Immature natural killer cell (primary cell): ENCODE results near the gene PAPOLB. TPM values are rescaled to one million over a fixed set of nuclear protein-coding genes. Genes with fewer than 3 reads are reported as not detected.

Experiments
- DNase-seq, 3 donors: peaks; one replicate each; pipeline ENCODE4 v3.0.0; 2022; ENCODE audit warnings: mixed read lengths in 1 of 3
- H3K27ac Mint-ChIP-seq, 6 donors: one replicate each; pipeline ENCODE4 v1.8.0; 2020; ENCODE audit warnings: mixed read lengths in 6 of 6, mild to moderate bottlenecking in 5 of 6, inconsistent platforms in 4 of 6, moderate library complexity in 3 of 6
- H3K27me3 Mint-ChIP-seq, 3 donors: one replicate each; pipeline ENCODE4 v1.8.0; 2020 to 2021; ENCODE audit warnings: low read depth in 3 of 3, mild to moderate bottlenecking in 3 of 3, mixed read lengths in 3 of 3, moderate library complexity in 3 of 3, inconsistent platforms in 1 of 3
- H3K36me3 Mint-ChIP-seq, 3 donors: one replicate each; pipeline ENCODE4 v1.8.0; 2020; ENCODE audit warnings: mixed read lengths in 3 of 3, inconsistent platforms in 2 of 3, mild to moderate bottlenecking in 2 of 3
- H3K4me1 Mint-ChIP-seq, 2 donors: one replicate each; pipeline ENCODE4 v1.8.0; 2020; ENCODE audit warnings: inconsistent platforms in 2 of 2, mild to moderate bottlenecking in 2 of 2, mixed read lengths in 2 of 2, moderate library complexity in 1 of 2
- H3K4me3 Mint-ChIP-seq, 5 donors: one replicate each; pipeline ENCODE4 v1.8.0; 2020; ENCODE audit warnings: mild to moderate bottlenecking in 5 of 5, mixed read lengths in 5 of 5, inconsistent platforms in 3 of 5, moderate library complexity in 3 of 5
- H3K9me3 Mint-ChIP-seq, 6 donors: one replicate each; pipeline ENCODE4 v1.8.0; 2020; ENCODE audit warnings: mild to moderate bottlenecking in 6 of 6, mixed read lengths in 6 of 6, inconsistent platforms in 4 of 6, moderate library complexity in 3 of 6
- polyA plus RNA-seq, 3 donors: library from polyadenylated mRNA; unstranded; fragments of 300-500 nt; fragmentation: Illumina TruSeq; gene quantifications; one replicate each; pipeline ENCODE4 v1.2.3, GENCODE V29; 2021

The PAPOLB gene
- polyA plus RNA-seq, 3 donors from 2014 or later = 0.21 TPM; not detected in 2

GRCh38 chr7:4819560-4820404 is 42.0 kb downstream of the PAPOLB start:
- DNase-seq = no peak
- no peaks in the 10 kb centered on the region for H3K36me3 Mint-ChIP-seq
- no peak overlapping the region for H3K27ac Mint-ChIP-seq
- peaks cover 0 to 1% (median 0%) of the 10 kb centered on the region in 3 donors for H3K27me3 Mint-ChIP-seq
- H3K4me1 Mint-ChIP-seq = peaks cover 0 to 1% of the 10 kb centered on the region in 2 donors
- H3K4me3 Mint-ChIP-seq = no peak overlapping the region
- no peaks in the 10 kb centered on the region for H3K9me3 Mint-ChIP-seq

GRCh38 chr7:4818000-4818794 is 43.6 kb downstream of the PAPOLB start:
- Mint-ChIP-seq H3K27ac (no peak overlapping the region), H3K36me3 (no peaks in the 10 kb centered on the region), H3K4me3 (no peak overlapping the region), H3K4me1 (peaks cover 0 to 10% of the 10 kb centered on the region in 2 donors), H3K27me3 (peaks cover 0 to 2% (median 2%) of the 10 kb centered on the region in 3 donors), H3K9me3 (no peaks in the 10 kb centered on the region)
- DNase-seq = no peak

DNA sequence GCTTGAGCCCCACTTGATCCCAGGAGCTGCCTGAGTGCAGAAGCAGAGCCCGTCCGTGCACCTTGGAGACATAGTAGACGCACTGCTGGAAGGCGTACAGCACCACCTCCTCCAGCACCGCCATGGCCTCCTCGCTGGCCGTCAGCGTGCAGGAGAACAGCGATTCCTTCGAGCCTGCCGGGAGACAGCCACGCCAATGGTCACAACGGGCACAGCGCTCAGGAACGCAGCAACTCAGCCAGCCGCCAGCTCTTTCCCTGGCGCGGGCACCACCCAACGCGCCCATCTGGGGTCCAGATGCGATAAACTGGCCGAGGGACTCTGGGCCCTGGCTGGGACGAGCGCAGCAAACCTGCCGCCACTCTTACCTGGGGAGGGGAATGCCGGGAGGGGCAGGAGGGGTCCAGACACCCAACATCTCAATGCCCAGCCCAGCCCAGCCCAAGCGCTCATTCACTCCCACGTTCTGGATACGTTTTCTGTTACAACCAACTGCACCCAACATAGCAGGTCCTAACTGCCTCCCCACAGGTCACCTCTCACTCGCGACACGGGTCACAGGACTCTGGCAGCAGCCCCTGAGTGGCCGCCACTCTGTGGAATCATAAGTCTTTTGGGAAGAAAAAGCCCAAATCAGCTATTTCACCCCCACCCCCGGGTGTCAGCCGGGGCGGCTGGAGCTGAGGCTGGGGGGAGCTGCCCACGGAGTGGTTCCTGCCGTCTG is 44.5 kb downstream of the PAPOLB start:
- Mint-ChIP-seq H3K4me1 (peaks cover 0 to 10% of the 10 kb centered on the region in 2 donors), H3K27me3 (peaks cover 0 to 2% (median 2%) of the 10 kb centered on the region in 3 donors), H3K4me3 (no peak overlapping the region), H3K36me3 (no peaks in the 10 kb centered on the region), H3K27ac (no peak overlapping the region), H3K9me3 (peaks cover 0 to 3% (median 0%) of the 10 kb centered on the region in 6 donors)
- no peak for DNase-seq

DNA sequence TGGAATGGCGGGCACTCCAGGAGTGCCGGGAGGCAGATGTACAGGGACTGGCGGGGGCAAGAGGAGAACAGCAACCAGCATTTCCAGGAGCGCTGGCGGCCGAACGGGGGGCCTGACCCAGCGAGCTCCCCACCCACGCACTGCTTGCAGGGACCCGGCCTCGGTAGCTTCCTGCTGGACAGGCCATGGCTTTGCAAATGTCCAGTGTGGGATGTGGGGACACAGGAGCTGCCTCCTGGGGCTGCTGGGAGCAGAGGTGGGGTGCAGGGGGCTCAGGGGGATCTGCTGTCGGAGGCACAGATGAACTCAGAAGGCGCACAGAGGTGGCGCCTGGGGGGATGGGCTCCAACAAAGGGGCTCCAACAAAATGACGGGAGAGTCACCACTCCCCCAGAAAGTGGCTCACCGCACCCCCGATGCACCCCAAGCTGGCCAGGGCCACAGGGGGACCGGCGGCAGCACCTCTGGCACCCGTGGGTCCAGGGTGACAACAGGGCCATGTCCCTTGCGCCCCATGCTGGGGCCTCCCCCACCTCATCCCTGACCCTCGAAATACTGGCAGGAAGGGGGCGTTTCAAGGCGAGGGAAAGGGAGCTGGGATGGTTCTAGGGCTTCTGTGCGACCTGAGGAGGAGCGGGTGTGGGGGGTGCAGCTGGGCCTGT is 45.3 kb downstream of the PAPOLB start:
- H3K27ac Mint-ChIP-seq = no peak overlapping the region
- H3K4me1 Mint-ChIP-seq = peaks cover 0 to 10% of the 10 kb centered on the region in 2 donors
- H3K36me3 Mint-ChIP-seq = no peaks in the 10 kb centered on the region
- no peak for DNase-seq
- peaks cover 0 to 2% (median 2%) of the 10 kb centered on the region in 3 donors for H3K27me3 Mint-ChIP-seq
- peaks cover 0 to 3% (median 0%) of the 10 kb centered on the region in 6 donors for H3K9me3 Mint-ChIP-seq
- H3K4me3 Mint-ChIP-seq = no peak overlapping the region

DNA sequence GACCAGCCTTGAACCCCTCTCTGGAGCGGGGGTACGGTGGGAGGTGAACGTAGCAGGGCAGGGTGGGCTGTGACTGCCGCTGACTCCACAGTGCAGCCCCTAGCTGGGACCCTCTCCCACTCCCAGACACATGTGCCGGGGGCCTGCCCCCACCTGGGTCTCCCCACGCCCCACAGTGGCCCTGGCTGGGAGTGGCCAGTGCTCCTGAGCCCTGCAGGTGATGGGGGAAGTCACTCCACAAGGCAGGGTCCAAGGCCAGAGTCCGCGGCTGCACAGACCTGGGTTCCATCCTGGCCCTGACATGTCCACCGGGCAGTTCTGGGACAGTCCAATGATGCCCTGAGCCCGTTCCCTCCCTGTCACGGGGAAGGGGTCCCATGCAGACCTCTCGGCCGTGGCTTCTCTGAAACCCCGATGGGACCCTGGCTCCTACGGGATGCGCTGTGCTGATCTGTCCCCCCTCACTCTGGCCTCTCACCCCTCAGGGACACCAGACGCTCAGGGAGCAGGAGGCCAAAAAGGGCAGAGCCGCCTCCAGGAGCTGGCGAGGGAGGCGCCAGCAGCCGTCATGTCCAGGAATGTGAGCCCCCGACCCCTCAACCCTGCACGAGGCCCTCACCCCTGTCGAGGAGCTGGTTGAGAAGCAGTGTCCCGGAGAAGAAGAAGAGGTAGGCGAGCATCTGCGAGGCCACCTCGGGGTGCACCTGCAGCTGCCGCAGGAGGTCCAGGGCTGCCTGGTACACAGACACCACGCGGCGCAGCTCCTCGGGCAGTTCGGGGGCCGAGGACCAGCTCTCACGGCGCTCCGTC is 46.0 kb downstream of the PAPOLB start:
- DNase-seq = no peak
- Mint-ChIP-seq H3K9me3 (peaks cover 0 to 3% (median 0%) of the 10 kb centered on the region in 6 donors), H3K4me1 (peaks cover 0 to 10% of the 10 kb centered on the region in 2 donors), H3K4me3 (no peak overlapping the region), H3K27ac (no peak overlapping the region), H3K36me3 (no peaks in the 10 kb centered on the region), H3K27me3 (peaks cover 0 to 2% (median 2%) of the 10 kb centered on the region in 3 donors)

DNA sequence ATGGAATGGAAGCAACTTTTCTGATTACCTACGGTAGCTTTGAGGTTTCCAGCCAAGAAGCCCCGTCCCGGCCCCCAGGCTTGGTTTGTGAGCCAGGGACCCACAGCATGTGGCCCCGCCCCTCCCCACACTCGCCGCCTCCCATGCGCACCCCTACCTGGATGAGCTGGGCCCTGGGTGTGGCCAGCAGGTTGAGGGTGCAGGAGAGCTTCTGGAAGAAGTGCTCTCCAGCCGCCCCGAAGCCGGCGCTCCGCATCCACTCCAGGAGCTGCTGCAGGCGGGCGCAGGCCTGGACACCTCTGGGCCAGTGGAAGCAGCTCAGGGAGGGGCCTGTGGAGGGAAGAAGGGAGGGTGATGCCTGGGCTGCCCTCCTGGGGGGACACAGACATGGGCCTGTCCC is 46.7 kb downstream of the PAPOLB start:
- H3K4me3 Mint-ChIP-seq = no peak overlapping the region
- H3K27ac Mint-ChIP-seq = no peak overlapping the region
- peaks cover 2 to 10% of the 10 kb centered on the region in 2 donors for H3K4me1 Mint-ChIP-seq
- peaks cover 0 to 3% (median 0%) of the 10 kb centered on the region in 6 donors for H3K9me3 Mint-ChIP-seq
- H3K27me3 Mint-ChIP-seq = peaks cover 0 to 2% (median 2%) of the 10 kb centered on the region in 3 donors
- DNase-seq = no peak
- H3K36me3 Mint-ChIP-seq = no peaks in the 10 kb centered on the region

GRCh38 chr7:4814433-4814832 is 47.4 kb downstream of the PAPOLB start:
- Mint-ChIP-seq H3K9me3 (peaks cover 0 to 3% (median 0%) of the 10 kb centered on the region in 6 donors), H3K36me3 (no peaks in the 10 kb centered on the region), H3K4me3 (peak overlapping the region in 2 of 5 donors; percentile 5 to 57), H3K4me1 (peaks cover 4 to 14% of the 10 kb centered on the region in 2 donors), H3K27me3 (peaks cover 0 to 4% (median 2%) of the 10 kb centered on the region in 3 donors), H3K27ac (no peak overlapping the region)
- DNase-seq = no peak

DNA sequence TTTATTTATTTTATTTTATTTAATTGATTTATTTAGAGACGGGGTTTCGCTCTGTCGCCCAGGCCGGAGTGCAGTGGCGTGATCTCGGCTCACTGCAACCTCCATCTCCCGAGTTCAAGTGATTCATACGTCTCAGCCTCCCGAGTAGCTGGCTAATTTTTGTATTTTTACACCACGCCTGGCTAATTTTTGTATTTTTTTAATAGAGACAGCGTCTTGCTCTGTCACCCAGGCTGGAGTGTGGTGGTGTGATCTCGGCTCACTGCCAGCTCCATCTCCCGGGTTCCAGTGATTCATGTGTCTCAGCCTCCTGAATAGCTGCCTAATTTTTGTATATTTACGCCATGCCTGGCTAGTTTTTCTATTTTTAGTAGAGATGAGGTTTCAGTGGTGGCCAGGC is 52.2 kb downstream of the PAPOLB start:
- Mint-ChIP-seq H3K9me3 (peaks cover 0 to 3% (median 0%) of the 10 kb centered on the region in 6 donors), H3K27me3 (peaks cover 2 to 10% (median 5%) of the 10 kb centered on the region in 3 donors), H3K36me3 (no peaks in the 10 kb centered on the region), H3K27ac (peak overlapping the region in 2 of 6 donors; percentile 32 to 66), H3K4me1 (peaks cover 9 to 17% of the 10 kb centered on the region in 2 donors), H3K4me3 (peak overlapping the region; percentile 55 to 87 (median 68))
- no peak for DNase-seq

- H3K27me3 Mint-ChIP-seq = peaks cover 2 to 10% (median 5%) of the 10 kb centered on the region in 3 donors
- DNase-seq = peak; percentile 38 to 49 (median 46)
- H3K27ac Mint-ChIP-seq = peak overlapping the region in 4 of 6 donors; percentile 16 to 82 (median 68)
- peaks cover 0 to 3% (median 0%) of the 10 kb centered on the region in 6 donors for H3K9me3 Mint-ChIP-seq
- H3K4me3 Mint-ChIP-seq = peak overlapping the region; percentile 75 to 87 (median 82)
- no peaks in the 10 kb centered on the region for H3K36me3 Mint-ChIP-seq
- peaks cover 9 to 11% of the 10 kb centered on the region in 2 donors for H3K4me1 Mint-ChIP-seq
These were observed 52.7 kb downstream of the PAPOLB start for GRCh38 chr7:4809091-4809591.

DNA sequence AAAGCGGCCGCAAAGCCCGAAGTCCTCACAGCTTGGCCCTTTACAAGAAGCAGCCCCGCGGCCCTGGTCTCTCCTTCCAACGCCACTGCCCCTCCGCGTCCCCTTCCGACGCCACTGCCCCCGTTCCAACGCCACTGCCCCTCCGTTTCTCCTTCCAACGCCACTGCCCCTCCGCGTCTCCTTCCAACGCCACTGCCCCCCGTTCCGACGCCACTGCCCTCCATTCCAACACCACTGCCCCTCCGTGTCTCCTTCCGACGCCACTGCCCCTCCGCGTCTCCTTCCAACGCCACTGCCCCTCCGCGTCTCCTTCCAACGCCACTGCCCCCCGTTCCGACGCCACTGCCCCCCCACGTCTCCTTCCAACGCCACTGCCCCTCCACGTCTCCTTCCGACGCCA is 53.3 kb downstream of the PAPOLB start:
- peak overlapping the region in 4 of 5 donors; percentile 3 to 69 (median 42) for H3K4me3 Mint-ChIP-seq
- peaks cover 9% of the 10 kb centered on the region in 2 donors for H3K4me1 Mint-ChIP-seq
- H3K36me3 Mint-ChIP-seq = no peaks in the 10 kb centered on the region
- no peak overlapping the region for H3K27ac Mint-ChIP-seq
- DNase-seq = no peak
- H3K27me3 Mint-ChIP-seq = peaks cover 2 to 10% (median 5%) of the 10 kb centered on the region in 3 donors
- peaks cover 0 to 3% (median 0%) of the 10 kb centered on the region in 6 donors for H3K9me3 Mint-ChIP-seq

DNA sequence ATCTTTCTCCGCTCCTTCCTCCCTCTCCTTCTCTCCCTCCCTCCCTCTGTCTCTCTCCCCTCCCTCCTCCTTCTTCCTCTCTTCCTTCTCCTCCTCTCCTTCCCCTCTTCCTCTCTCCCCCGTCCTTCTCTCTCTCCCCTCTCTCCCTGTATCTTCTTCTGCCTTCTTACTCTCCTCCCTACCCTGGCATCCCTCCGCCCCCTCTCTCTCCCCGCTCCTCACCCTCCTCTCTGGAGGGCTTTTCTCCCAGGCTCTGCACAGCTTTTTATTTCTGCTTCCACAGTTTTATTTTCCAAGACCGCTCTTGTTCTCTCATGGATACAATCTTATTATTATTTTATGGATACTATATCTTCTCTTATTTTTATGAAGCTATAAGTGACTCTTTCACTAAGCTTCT is 53.8 kb downstream of the PAPOLB start:
- peaks cover 0 to 3% (median 0%) of the 10 kb centered on the region in 6 donors for H3K9me3 Mint-ChIP-seq

More for the DNA sequence above, 53.8 kb downstream of the PAPOLB start:
- Mint-ChIP-seq H3K27me3 (peaks cover 0 to 10% (median 5%) of the 10 kb centered on the region in 3 donors), H3K27ac (peak overlapping the region in 1 of 6 donors; percentile 6), H3K4me1 (peaks cover 9% of the 10 kb centered on the region in 2 donors), H3K4me3 (peak overlapping the region in 2 of 5 donors; percentile 3 to 69), H3K36me3 (no peaks in the 10 kb centered on the region)
- no peak for DNase-seq
